Measurements from ENCODE around the gene RP2.

GRCh38 chrX:46803140-46803539, 33.7 kb upstream of the RP2 start:
- no peak for TF ChIP-seq CTCF (IDR thresholded peaks at IDR 0.05)
- TF ChIP-seq POLR2A (IDR thresholded peaks at IDR 0.05): no peak

Data from lower leg skin (tissue), 3 donors.